GM18870 (cell line): ENCODE measurements around the gene DDX24.

Experiments used
- ATAC-seq: cut with Tn5 transposase; IDR thresholded peaks from one replicate; pipeline ENCODE4 v1.9.1; 2021; ENCODE audit warnings: moderate library complexity; ENCODE audit not compliant: unreplicated experiment

Gene DDX24

GRCh38 chr14:94036313-94037167 lies 44.5 kb downstream of the DDX24 start:
- ATAC-seq = peak; percentile 75

- no peak for ATAC-seq
Observed at GRCh38 chr14:94034886-94035285, 46.1 kb downstream of the DDX24 start.

- no peak for ATAC-seq
Observed at GRCh38 chr14:94031883-94032279, 49.1 kb downstream of the DDX24 start.

- ATAC-seq = no peak
Observed at GRCh38 chr14:94031161-94031882, 49.7 kb downstream of the DDX24 start.

- ATAC-seq = no peak
Observed at GRCh38 chr14:94030571-94030970, 50.4 kb downstream of the DDX24 start.

- ATAC-seq = no peak
Observed at GRCh38 chr14:94029671-94030203, 51.3 kb downstream of the DDX24 start.

- no peak for ATAC-seq
Observed at GRCh38 chr14:94029265-94029664, 51.7 kb downstream of the DDX24 start.

- ATAC-seq = no peak
Observed at GRCh38 chr14:94028450-94028826, 52.6 kb downstream of the DDX24 start.

- ATAC-seq = no peak
Observed at GRCh38 chr14:94027566-94028449, 53.2 kb downstream of the DDX24 start.

- no peak for ATAC-seq
Observed at GRCh38 chr14:94026889-94027469, 54.0 kb downstream of the DDX24 start.

GRCh38 chr14:94026173-94026888 lies 54.7 kb downstream of the DDX24 start, which contains the start of gene OTUB2:
Gene OTUB2 (plus strand): TSS chr14:94026340. CDS start chr14:94026538, 198 bp downstream.
- peak; percentile 99 for ATAC-seq

- ATAC-seq = no peak
Observed at GRCh38 chr14:94025720-94026119, 55.3 kb downstream of the DDX24 start.

- ATAC-seq = no peak
Observed at GRCh38 chr14:94024549-94024948, 56.5 kb downstream of the DDX24 start.

GRCh38 chr14:94022532-94023411 lies 58.2 kb downstream of the DDX24 start:
- ATAC-seq = no peak

- ATAC-seq = no peak
Observed at GRCh38 chr14:94021416-94022157, 59.4 kb downstream of the DDX24 start.

GRCh38 chr14:94021001-94021400 lies 60.0 kb downstream of the DDX24 start:
- no peak for ATAC-seq

GRCh38 chr14:94020267-94020666 lies 60.7 kb downstream of the DDX24 start:
- no peak for ATAC-seq

GRCh38 chr14:94019329-94019728 lies 61.7 kb downstream of the DDX24 start:
- ATAC-seq = no peak
